Vagina (tissue), 2 donors: ENCODE measurements around the gene PTH2. TPM values are rescaled to one million over a fixed set of nuclear protein-coding genes. Genes with fewer than 3 reads are reported as not detected.

Experiments
- DNase-seq, 2 donors: peaks; one replicate each; pipeline ENCODE4 v3.0.0-alpha.2; 2017; ENCODE audit errors: extremely low spot score in 2 of 2
- H3K27ac ChIP-seq: fragments of 200-600 bp; sonication (generic); one replicate; pipeline ENCODE4 v1.5.1; 2019
- H3K27me3 ChIP-seq: fragments of 200-600 bp; sonication (generic); one replicate; pipeline ENCODE4 v1.5.1; 2019
- H3K36me3 ChIP-seq, 2 donors: fragments of 200-600 bp; sonication (generic); one replicate each; pipeline ENCODE4 v1.5.1; 2017 to 2019
- H3K4me1 ChIP-seq: fragments of 200-600 bp; sonication (generic); one replicate; pipeline ENCODE4 v1.5.1; 2019
- H3K4me3 ChIP-seq, 2 donors: fragments of 200-600 bp; sonication (generic); 1 replicate in 1 of 2; 2 replicates in 1 of 2; pipeline ENCODE4 v1.5.1; 2016 to 2019
- H3K9me3 ChIP-seq: fragments of 200-600 bp; sonication (generic); one replicate; pipeline ENCODE4 v1.5.1; 2019
- POLR2A ChIP-seq, 2 donors: fragments of 450-650 bp; IDR thresholded peaks; one replicate each; pipeline ENCODE4 v1.6.1; 2017; ENCODE audit warnings: antibody characterized with exemption in 2 of 2, mild to moderate bottlenecking in 2 of 2, moderate library complexity in 2 of 2
- POLR2AphosphoS5 ChIP-seq, 2 donors: sonication (generic); formaldehyde crosslinking; IDR thresholded peaks; one replicate each; pipeline ENCODE4 v1.9.0; 2017; ENCODE audit warnings: antibody characterized with exemption in 2 of 2, mild to moderate bottlenecking in 2 of 2, low read depth in 1 of 2; ENCODE audit not compliant: insufficient read depth in 1 of 2
- intact Hi-C: fragments of 100-400 bp; cut with DNase I; formaldehyde crosslinking; loops from one replicate; pipeline ENCODE4 v1.15.1; 2023
- total RNA-seq: library from RNA; depleted of rRNA; stranded (reverse); fragments of >200 nt; gene quantifications from one replicate; pipeline ENCODE4 v1.2.3, GENCODE V29; 2016
- TF ChIP-seq, protein P1 (sequence below), 3 experiments: fragments of 450-650 bp in 2 of 3; fragments of 200-600 bp in 1 of 3; sonication (generic) in 1 of 3; IDR thresholded peaks; one replicate each; pipeline ENCODE4 v1.5.1; 2017 to 2019; ENCODE audit warnings: antibody characterized with exemption in 3 of 3, mild to moderate bottlenecking in 2 of 3, moderate library complexity in 2 of 3

PTH2 gene
- total RNA-seq, 1 donor from 2014 or later: not detected

DNA sequence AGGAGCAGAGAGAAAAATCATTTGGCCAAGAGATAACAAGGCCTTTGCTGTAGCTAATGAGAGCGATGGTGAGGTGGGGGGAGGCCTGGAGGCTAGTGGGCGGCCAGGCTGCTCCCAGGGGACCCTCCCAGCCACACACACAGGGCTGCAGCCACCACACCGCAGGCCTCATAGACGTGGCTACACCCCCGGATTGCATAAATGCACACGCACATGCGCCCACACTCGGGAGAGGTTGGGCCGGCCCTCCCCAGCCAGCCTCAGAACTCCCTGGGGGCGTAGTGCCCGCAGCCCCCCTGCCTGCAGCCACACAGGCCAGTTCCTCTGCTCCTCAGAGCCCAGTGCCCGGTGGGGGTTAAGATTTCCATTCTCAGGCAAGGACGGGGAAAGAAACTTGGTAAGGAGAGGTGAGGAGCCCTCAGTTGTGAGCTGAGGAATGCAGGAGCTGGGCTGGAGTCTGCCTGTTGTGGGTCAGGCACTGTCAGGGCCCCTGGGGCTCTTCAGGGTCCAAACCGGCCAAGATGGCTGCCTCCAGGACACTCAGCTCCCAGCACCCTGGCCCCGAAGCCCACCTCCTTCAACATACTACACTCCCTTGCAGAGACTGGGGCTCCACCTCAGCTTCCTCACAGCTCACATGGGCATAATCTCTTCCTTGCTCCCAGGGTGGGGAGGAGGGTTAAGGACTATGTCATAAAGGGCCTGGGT, 8.0 kb downstream of the PTH2 start:
- intact Hi-C loops: no loop called here
- no peaks in the 10 kb centered on the region for H3K36me3 ChIP-seq
- no peaks in the 10 kb centered on the region for H3K9me3 ChIP-seq
- H3K4me3 ChIP-seq: no peak overlapping the region
- no peaks in the 10 kb centered on the region for H3K27me3 ChIP-seq
- H3K4me1 ChIP-seq: no peaks in the 10 kb centered on the region
- no peak overlapping the region for H3K27ac ChIP-seq
- no peak for DNase-seq
- no peak for TF ChIP-seq POLR2A (IDR thresholded peaks at IDR 0.05)
- TF ChIP-seq POLR2AphosphoS5 (IDR thresholded peaks at IDR 0.05; ENCODE audit: insufficient read depth in 1 of 2, low read depth in 1 of 2): no peak
- TF ChIP-seq, protein P1, sequence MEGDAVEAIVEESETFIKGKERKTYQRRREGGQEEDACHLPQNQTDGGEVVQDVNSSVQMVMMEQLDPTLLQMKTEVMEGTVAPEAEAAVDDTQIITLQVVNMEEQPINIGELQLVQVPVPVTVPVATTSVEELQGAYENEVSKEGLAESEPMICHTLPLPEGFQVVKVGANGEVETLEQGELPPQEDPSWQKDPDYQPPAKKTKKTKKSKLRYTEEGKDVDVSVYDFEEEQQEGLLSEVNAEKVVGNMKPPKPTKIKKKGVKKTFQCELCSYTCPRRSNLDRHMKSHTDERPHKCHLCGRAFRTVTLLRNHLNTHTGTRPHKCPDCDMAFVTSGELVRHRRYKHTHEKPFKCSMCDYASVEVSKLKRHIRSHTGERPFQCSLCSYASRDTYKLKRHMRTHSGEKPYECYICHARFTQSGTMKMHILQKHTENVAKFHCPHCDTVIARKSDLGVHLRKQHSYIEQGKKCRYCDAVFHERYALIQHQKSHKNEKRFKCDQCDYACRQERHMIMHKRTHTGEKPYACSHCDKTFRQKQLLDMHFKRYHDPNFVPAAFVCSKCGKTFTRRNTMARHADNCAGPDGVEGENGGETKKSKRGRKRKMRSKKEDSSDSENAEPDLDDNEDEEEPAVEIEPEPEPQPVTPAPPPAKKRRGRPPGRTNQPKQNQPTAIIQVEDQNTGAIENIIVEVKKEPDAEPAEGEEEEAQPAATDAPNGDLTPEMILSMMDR (IDR thresholded peaks at IDR 0.05): no peak

DNA sequence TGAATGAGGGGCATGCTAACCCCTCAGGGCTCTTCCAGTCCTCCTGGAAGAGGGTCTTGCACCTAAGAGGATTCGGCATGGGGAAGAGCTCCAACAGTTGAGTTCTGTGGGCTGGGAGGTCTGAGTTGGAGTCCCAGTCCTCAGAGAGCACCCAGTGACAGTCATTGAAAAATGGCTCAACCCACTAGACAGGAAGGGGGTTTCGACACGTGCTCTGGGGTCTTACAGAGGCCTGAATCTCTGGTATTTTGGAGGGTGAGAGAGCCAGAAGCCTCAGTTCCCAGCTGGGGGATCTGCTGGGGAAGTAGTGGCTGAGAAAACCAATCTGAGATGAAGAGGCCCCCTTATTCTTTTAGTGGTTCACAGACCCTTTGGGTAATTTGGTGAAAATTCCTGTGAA, 9.0 kb downstream of the PTH2 start:
- no peaks in the 10 kb centered on the region for H3K9me3 ChIP-seq
- no peak overlapping the region for H3K4me3 ChIP-seq
- DNase-seq: no peak
- H3K27ac ChIP-seq: no peak overlapping the region
- intact Hi-C loops: no loop called here
- no peaks in the 10 kb centered on the region for H3K36me3 ChIP-seq
- H3K4me1 ChIP-seq: no peaks in the 10 kb centered on the region
- TF ChIP-seq, protein P1 (IDR thresholded peaks at IDR 0.05): no peak
- no peak for TF ChIP-seq POLR2AphosphoS5 (IDR thresholded peaks at IDR 0.05; ENCODE audit: insufficient read depth in 1 of 2, low read depth in 1 of 2)
- no peak for TF ChIP-seq POLR2A (IDR thresholded peaks at IDR 0.05)
- H3K27me3 ChIP-seq: no peaks in the 10 kb centered on the region

DNA sequence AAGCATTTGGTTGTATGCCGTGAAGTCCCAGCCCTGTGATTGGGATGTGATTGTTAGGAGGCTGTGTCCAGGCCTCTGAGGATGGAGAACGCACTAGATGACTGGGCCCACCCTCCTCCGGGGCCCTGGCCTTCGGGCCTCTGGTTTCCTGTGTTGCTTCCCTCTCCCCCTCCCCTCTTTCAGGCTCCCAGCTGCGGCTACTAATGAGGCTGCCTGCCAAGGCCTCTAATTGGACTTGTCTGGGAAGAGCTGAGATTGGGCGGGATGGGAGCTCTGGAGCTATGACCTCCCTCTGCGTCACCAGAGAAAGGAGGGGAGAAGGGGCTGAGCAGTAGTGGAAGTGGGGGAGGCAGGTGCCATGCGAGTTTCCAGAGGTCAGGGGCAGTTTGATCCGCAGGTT, 9.9 kb downstream of the PTH2 start:
- no peak overlapping the region for H3K4me3 ChIP-seq
- intact Hi-C loops: no loop called here
- H3K4me1 ChIP-seq: no peaks in the 10 kb centered on the region
- no peaks in the 10 kb centered on the region for H3K36me3 ChIP-seq
- TF ChIP-seq POLR2AphosphoS5 (IDR thresholded peaks at IDR 0.05; ENCODE audit: insufficient read depth in 1 of 2, low read depth in 1 of 2) (no peak), POLR2A (IDR thresholded peaks at IDR 0.05) (no peak)
- TF ChIP-seq, protein P1 (IDR thresholded peaks at IDR 0.05): no peak
- H3K27me3 ChIP-seq: no peaks in the 10 kb centered on the region
- H3K27ac ChIP-seq: no peak overlapping the region
- no peaks in the 10 kb centered on the region for H3K9me3 ChIP-seq
- no peak for DNase-seq

DNA sequence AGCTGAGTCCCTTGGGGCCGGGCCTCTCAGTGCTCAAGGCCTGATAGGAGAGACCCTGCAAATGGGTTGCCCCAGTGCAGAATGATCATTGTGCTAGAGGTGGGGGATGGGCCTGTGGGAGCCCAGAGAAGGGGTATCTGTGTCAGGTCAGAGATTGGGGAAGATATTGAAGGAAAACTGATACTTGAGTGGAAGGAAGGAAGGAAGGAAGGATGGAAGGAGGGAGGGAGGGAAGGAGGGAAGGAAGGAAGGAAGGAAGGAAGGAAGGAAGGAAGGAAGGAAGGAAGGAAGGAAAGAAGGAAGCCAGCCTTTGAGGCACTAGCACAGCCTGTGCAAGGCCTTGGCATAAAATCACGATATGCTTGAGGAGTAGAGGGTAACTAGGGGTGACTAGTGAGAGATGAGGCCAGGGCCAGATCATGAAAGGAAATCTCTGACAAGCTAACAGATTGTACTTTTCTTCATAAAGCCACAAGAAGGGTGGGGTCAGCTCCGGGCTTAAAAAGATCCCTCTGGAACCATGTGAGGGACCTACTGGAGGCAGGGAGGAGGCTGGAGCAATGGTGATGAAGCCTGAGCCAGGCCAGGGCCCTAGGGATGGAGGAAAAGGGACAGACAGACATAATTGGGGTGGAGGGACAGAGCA, 11.4 kb downstream of the PTH2 start:
- Histone ChIP-seq H3K4me1 (no peaks in the 10 kb centered on the region), H3K27me3 (no peaks in the 10 kb centered on the region), H3K27ac (no peak overlapping the region), H3K4me3 (no peak overlapping the region), H3K36me3 (no peaks in the 10 kb centered on the region), H3K9me3 (no peaks in the 10 kb centered on the region)
- intact Hi-C loops: no loop called here
- DNase-seq: no peak
- TF ChIP-seq, protein P1 (IDR thresholded peaks at IDR 0.05): no peak
- no peak for TF ChIP-seq POLR2AphosphoS5 (IDR thresholded peaks at IDR 0.05; ENCODE audit: insufficient read depth in 1 of 2, low read depth in 1 of 2)
- no peak for TF ChIP-seq POLR2A (IDR thresholded peaks at IDR 0.05)

DNA sequence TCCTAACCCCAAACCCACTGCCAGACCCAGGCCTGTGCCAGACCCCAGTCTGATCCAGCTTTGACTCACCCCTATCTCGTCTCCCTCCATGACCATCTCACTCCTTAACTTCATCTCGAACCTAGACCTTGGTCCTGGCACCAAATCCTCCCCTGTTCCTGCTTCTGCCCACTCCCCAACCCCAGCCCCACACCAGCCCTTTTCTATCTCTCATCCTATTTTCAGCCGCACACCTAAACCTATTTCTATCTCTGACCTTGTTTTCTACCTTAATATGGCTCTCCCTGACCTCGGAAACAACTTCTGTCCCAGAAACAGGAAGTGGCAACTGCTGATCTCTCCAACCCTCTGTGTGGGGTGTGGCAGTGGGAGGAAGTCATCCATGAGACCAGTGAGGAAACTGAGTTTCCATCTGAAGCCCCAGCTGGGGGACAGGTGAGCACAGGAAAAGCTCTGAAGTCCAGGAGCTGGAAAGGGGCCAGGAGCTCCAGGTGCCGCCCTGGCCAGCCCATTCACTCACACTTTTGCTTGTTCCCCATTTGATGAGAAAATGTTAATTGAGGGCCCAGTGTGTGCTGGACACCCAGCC, 13.7 kb downstream of the PTH2 start:
- no peaks in the 10 kb centered on the region for H3K9me3 ChIP-seq
- intact Hi-C loops: no loop called here
- no peaks in the 10 kb centered on the region for H3K27me3 ChIP-seq
- H3K4me1 ChIP-seq: no peaks in the 10 kb centered on the region
- no peaks in the 10 kb centered on the region for H3K36me3 ChIP-seq
- no peak overlapping the region for H3K4me3 ChIP-seq
- no peak overlapping the region for H3K27ac ChIP-seq
- no peak for DNase-seq
- TF ChIP-seq POLR2AphosphoS5 (IDR thresholded peaks at IDR 0.05; ENCODE audit: insufficient read depth in 1 of 2, low read depth in 1 of 2): no peak
- TF ChIP-seq, protein P1 (IDR thresholded peaks at IDR 0.05): no peak
- TF ChIP-seq POLR2A (IDR thresholded peaks at IDR 0.05): no peak
